GM21723 (cell line): ENCODE data around the gene POC5.
"Not testable (repeated sequence)": the region's sequence is repeated elsewhere in the genome, so short reads cannot be mapped to it uniquely, and the experiment has no call there.

Experiments
- ATAC-seq: cut with Tn5 transposase; IDR thresholded peaks from one replicate; pipeline ENCODE4 v1.9.1; 2021; ENCODE audit warnings: mild to moderate bottlenecking, moderate library complexity; ENCODE audit not compliant: unreplicated experiment

POC5 gene, protein sequence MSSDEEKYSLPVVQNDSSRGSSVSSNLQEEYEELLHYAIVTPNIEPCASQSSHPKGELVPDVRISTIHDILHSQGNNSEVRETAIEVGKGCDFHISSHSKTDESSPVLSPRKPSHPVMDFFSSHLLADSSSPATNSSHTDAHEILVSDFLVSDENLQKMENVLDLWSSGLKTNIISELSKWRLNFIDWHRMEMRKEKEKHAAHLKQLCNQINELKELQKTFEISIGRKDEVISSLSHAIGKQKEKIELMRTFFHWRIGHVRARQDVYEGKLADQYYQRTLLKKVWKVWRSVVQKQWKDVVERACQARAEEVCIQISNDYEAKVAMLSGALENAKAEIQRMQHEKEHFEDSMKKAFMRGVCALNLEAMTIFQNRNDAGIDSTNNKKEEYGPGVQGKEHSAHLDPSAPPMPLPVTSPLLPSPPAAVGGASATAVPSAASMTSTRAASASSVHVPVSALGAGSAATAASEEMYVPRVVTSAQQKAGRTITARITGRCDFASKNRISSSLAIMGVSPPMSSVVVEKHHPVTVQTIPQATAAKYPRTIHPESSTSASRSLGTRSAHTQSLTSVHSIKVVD

DNA sequence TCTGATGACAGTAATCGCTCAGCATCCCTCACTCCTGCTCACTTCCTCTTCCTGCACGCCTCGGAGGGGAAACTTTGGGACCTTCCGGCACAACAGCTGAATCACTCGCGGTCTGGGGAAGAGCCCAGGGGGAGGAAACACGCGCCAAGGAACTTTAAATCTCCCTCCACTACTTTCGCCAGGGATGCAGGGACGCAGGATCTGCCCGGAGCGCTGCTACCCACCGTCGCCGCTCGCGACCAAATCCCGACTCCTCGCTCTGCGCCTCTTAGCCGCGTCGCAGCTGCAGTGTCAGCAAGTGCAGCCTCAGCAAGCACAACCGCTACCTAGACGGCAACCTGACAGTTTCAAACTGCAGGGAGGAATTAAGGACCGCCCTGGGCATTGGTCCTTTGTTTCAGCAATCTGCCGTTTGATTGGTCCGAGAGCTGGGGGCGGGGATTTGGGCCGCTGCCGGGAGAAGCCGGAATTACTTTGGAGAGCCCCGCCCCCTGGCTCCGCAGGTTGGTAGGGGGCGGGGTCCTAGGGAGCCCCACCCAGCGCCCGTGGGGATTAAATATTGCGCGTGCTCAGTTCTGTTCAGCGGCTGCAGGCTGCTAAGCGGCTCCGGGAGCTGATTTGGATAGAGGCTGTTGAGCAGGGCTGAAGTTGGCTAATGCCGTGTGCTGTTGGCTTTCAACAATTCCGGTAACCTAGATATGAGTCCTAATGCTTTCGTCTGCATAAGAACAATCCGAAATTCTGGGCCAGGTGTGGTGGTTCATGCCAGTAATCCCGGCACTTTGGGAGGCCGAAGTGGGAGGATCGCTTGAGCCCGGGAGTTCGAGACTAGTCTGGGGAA, at the start of gene POC5:
POC5 (minus strand) TSS at position 356 of the 841 bp plus-strand sequence. CDS start 4,500 bp downstream, outside the sequence.
- peak; percentile 95 for ATAC-seq

DNA sequence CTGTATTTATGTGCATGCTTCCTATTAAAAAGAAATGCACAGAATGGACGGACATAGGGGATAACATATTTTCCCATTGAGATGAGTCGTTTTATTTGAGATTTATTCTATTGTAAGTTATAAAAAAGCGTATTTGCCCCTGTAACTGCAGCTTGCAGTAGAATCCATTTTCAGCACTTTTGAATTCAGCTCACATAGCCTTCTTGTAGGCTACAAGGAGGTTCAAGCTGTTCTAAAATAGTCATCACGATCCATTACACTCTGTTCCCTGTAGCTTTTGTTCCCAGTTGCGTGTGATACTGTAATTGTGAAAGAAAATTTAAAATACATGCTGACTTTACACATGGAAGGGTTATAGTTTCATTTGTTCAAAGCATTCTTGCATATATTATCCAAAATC, 40.9 kb upstream of the POC5 start:
- ATAC-seq = no peak

DNA sequence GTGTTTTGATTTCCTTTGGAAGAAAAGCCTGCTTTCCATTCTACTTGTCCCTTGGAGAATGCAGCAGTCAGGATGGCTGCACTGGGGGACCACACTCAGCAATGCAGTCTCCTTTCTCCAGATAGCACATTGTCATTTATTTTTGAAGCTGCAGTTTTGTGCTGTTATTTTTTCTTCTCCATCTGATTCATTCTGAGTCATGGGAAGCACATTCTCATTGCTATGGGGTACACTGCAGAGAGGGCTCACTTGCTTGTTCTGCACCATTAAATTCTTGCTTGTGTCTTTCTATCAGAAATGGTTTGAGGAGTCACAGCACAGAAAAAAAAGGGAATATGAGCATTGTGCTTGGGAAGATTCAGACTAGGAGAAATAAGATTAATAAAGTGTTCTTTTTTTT, 39.7 kb upstream of the POC5 start:
- ATAC-seq = no peak

DNA sequence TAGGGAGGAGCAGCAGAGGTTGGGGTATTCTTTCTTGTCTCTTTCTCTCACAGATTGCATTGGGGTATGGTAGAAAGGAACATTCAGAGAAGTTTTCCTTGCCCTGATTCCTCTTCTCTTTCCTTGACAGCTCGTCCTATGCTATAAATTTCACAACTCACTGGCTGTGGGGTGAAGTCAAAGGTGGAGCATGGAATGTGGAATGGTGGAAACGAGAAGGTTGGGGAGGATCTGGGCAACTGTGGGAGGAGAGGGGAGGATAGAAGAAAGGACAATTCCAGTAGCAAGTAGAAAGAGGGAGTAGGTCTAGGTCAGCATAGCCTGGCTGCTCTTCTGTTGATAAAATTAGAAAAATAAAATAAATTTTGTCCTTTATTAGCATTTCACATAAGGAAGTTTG, 39.0 kb upstream of the POC5 start:
- ATAC-seq = no peak

DNA sequence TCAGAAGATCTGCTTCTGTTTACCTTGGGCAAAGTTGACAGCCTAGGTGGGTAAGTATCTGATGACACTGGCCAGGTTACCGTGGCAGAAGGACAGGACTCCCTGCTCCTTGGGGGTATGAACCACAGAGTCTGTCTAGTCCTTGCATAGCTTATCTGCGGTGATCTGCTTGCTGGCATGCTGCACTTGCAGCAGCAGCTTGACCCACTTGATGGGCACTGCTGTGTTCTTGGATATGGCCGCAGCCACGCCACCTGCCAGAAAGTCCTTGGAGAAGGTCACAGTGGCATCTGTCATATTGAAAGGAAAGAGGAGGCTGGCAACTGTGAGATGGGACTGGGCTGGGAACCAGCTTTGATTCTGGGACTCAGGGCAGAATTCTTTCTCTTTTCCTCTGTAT, 35.9 kb upstream of the POC5 start:
- no peak for ATAC-seq

DNA sequence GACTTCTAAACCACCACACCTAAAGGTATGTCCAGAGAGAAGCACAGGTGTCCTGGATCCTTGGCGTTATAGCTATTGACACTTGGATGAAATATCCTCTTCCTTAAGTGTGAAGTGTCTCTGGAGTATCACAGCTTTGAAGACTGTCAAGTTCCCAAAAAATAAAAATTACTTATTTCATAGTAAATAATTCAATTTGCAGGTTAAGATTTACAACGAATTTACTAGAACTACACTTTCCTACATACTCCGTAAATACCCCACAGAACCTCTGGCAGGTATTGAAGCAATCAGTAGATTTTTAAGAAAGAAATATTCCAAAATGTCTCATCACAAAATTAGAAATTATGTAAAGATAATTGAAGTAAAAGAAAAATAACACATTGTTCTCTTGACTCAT, 27.1 kb upstream of the POC5 start:
- ATAC-seq = no peak

DNA sequence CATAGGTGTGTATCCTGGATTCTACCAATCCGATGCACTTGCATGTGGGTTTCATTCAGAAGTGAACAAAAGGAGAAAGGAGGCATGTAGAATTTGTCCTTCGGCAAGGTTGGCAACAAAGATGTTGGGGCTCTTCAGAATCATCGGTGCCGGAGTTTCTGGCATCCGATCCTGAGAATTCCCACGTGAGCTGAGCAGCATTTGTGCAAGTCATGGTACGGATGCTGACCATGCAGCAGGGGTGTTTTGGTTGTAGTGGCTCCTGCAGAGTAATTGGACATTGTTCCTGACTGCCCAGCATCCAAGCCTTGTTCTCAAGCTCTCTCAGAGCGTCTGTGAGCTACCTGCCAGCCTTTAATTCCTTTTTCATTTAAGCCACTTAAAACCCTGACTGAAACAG, 19.0 kb upstream of the POC5 start:
- no peak for ATAC-seq

DNA sequence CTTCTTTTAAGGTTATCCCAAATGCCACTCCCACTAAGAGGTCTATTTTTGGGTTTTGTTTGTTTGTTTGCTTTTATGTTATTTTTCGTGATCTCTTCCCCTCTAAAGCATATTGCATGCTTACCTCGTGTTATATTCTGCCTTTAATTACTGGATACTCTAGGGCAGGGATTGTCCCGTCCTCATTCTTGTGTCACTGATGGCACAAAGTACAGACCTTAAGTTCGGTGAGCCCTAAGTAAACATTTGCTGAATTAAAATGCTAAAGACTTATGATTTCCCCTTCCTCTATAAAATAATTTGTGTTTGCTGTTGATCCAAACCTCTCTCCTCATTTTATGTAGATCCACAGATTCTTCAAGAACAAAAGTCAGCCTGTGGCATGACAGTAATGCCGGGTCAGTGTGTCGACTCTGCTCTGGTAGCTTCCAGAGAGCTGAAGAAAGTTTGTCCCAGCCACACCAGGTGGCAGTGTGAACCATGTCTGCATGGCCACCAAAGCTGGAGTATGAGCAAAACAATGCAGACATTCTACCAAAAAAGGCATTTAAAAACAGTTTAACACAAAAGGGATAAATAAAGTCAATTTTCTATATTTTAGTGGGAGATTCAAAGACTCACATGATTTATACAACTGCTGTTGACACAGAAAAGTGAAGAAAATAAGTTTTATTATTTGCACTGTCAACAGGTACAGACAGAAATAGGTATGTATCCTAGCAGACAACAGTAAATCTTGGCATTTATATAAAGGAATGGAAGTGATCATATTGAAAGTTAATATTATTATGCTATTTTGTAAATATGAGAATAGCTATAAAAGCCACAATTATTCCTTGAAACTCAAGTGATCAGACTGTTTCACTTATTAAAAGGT, 17.9 kb upstream of the POC5 start:
- ATAC-seq = no peak

DNA sequence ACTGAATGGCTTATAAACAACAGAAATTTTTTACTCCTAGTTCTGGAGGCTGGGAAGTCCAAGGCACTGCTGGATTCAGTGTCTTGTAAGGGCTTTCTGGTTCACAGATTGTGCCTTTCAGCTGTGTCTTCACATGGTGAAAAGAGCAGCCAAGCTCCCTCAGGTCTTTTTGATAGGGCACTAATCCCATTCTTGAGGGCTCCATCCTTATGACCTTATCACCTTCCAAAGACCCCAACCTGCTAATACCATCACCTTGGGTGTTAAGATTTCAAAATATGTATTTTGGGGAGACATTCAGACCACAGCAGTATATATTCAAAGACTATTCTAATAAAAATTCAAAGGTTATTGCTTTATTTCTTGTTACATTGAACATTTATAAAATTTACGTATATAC, 16.5 kb upstream of the POC5 start:
- ATAC-seq = no peak

DNA sequence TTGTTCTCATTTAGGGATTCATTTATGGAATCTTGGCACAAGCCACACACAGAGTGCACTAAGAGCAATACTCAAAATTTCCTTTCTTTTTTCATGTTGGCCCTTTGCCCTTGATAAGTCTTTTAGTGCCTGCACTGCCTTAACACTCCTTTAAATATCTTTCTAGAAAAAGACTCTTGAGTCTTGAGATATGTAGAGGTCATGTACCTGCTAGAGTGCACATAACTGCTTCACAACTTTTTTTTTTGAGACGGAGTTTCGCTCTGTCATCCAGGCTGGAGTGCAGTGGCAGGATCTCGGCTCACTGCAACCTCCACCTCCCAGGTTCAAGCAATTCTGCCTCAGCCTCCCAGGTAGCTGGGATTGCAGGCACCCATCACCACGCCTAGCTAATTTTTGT, 14.3 kb upstream of the POC5 start:
- ATAC-seq = not testable (repeated sequence)

DNA sequence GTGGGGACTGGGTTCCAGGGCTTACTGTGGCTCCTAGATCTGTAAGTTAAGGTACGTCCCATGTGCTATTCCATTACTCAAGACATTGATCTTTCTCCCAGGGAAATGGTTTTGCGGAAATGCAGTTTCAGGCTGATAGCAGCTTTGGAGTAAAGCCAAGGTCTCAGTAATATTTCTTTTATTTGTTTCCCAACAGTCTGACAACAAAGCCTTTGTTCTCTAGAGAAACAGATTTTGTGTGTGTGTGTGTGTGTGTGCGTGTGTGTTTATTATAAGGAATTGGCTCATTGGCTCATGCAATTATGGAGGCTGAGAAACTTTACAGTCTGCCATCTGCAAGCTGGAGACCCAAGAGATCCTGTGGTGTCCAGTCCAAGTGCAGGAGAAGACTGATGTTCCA, 12.1 kb upstream of the POC5 start:
- ATAC-seq = no peak

DNA sequence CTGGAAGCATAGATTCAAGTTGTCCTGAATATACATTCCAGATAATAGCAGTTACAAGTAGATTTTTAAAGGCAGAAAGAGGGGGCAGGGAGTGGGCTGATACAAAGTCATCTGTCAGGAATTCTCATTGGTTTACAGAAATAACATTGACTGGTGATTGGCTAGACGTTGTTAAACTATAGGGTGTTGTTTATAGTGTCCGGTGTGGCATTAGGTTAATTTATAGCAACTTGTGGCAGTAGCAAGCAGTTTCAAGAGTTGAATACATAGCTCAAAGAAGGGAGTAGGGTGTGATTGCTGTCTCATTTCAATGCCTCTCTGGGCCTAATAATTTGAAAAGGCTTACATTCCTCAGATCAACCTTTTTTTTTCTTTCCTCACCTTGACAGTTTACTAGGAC, 10.7 kb upstream of the POC5 start:
- no peak for ATAC-seq

DNA sequence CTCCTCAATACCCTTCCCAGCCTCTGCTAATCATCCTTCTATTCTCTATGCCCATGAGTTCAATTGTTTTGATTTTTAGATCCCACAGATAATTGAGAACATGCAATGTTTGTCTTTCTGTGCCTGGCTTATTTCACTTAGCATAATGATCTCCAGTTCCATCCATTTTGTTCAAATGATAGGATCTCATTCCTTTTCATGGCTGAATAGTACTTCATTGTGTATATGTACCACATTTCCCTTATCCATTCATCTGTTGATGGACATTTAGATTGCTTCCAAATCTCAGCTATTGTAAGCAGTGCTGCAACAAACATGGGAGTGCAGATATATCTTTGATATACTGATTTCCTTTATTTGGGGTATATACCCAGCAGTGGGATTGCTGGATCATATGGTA, 9.0 kb upstream of the POC5 start:
- ATAC-seq = not testable (repeated sequence)

DNA sequence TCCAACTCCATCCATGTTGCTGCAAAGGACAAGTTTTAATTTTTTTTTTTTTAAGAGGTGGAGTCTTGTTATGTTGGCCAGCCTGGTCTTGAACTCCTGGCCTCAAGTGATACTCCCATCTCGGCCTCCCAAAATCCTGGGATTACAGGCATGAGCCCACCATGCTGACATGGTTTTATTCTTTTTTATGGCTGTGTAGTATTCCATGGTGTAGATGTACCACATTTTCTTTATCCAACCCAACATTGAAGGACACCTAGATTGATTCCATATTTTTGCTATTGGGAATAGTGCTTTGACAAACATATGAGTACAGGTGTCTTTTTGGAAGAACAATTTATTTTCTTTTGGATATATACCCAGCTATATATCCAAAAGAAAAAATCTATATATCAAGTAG, 6.1 kb upstream of the POC5 start:
- no peak for ATAC-seq

DNA sequence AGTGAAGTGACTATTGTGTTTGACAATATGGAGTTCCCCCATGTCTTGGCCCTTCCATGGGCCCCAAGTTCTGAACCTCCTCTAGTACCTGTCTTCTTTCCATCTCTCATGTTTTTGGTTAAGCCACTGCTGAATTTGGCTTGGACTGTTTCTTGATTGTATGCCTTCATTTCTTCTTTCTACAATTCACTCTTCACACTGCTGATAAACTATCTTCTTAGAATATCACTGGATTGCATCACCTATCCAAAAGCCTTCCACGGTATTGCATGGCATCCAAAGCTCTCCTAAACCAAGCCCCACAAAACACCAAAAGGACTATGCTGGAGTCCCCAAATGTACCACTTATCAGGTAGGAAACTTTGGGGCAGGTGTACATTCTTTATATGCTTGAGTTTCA, 4.3 kb upstream of the POC5 start:
- ATAC-seq = no peak

DNA sequence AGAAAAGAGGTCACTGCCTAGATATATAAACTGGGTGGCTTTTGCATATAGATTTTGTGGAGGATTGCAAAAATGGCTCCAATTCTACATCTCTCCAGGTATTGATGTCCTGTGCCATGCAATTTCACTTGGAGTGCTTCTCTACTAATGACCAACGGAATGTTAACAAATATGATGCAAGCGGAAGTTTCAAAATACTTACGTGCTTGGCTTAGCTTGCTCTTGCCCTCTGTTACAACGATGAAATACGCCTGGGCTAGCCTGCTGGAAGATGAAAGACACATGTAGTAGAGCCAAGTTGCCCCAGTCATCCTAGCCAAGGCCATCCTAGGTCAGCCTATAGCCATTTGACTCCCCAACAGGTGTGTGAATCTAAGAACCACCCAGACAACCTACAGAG, 3.6 kb upstream of the POC5 start:
- ATAC-seq = no peak

DNA sequence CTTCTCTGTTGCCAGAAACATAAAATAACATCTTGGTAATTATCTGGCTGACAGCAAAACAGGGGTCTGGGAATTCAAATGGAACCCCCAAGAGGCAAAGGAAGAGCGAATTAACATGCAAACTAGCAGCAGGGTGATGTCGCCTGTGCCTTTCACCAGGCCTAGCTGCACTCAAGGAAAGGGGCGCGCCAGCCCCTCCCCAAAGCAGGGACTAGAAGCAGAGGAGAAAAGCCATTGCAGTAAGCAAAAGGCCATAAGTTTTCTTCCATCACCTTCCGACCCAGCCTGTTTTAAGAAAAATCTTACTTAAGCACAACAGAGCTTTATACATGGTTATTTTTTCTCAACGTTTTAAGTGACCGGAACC, 539 bp downstream of the POC5 start:
- ATAC-seq = peak; percentile 23

DNA sequence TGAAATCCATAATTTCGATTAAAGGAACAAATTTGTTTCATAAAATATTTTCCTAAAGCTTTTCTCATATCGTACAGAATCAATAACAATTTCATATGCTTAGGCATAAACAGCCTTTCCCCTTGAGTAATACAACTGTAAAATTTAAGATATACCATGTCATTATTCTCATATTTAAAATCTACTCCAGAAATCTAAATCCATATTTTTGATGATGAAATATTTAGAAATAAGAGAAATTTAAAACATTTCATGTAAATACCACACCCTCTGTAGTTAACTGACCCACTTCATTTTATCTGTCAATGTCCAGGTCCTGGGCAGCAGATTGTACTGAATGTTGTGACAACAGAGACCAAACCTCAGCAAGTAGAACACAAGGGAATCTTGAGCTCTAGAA, 5.1 kb downstream of the POC5 start:
- ATAC-seq = no peak

DNA sequence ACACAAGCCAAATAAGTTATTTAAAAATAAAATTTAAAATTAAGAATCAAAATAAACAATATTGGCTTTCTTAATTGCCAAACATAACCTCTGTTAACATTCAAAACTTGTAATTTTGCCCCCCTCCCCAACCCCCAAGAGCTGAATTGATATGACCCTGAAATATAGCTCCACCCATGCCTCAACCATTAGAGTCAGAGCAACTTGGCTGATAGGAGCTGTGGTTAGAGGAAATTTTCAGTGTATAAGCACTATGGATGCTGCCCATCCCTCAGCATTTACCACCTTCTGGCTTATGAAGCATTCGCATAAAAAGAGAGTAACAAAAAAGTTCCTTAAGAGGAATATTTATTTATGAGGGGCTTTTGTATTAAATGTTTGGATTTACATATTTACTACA, 6.1 kb downstream of the POC5 start:
- ATAC-seq = no peak

DNA sequence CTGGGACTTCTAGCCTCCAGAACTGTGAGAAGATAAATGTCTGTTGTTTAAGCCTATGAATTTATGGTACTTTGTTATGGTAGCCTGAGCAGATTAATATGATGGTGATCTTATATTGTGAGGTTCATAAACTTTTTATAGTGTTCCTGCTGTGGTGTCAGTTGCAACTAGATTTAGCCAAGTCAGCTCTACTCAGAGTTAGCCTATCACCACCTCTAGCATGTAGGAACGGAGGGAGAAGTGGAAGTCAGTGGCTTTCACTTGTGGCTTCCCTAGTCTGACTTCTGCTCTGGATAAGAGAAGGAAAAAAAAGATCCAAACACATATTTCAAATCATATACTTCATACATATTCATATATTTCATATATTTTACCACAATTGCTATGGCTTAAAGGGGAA, 6.6 kb downstream of the POC5 start:
- ATAC-seq = no peak

DNA sequence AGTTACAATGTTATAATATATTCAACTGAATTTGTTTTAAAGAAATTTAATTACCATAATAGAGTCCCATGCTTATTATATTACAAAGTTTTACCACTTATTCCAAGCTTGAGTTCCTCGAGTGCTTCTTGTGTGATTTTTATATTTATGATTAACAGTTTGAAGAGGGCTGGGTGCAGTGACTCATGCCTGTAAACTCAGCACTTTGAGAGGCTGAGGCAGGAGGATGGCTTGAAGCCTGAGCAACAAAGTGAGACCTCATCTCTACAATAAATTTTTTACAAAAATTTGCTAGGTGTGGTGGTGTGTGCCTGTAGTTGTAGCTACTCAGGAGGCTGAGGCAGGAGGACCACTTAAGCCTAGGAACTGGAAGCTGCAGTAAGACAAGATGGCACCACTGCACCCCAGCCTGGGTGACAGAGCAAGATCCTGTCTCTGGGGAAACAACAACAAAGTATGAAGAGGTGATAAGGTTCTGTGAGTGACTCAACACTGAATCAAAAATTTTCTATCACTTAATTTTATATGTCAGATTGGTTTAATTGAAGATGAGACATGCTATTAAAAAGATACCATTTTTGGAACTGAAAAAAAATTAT, 9.2 kb downstream of the POC5 start:
- ATAC-seq = no peak
